ENCODE results near the gene SAPCD2.
"Not testable (repeated sequence)": the region's sequence is repeated elsewhere in the genome, so short reads cannot be mapped to it uniquely, and the experiment has no call there.

Gene SAPCD2

GRCh38 chr9:137070201-137070905 is at the start of gene SAPCD2:
TSS of gene SAPCD2 (minus strand) at chr9:137070557. CDS start at chr9:137070460, 97 bp downstream.
- peak; percentile 88 for DNase-seq

GRCh38 chr9:137118092-137118603 is 47.8 kb upstream of the SAPCD2 start:
- DNase-seq, result not testable (repeated sequence)

- no peak for DNase-seq
Measured at GRCh38 chr9:137117269-137117731, 46.9 kb upstream of the SAPCD2 start.

GRCh38 chr9:137116728-137117127 is 46.4 kb upstream of the SAPCD2 start:
- no peak for DNase-seq

- no peak for DNase-seq
Measured at GRCh38 chr9:137116027-137116507, 45.7 kb upstream of the SAPCD2 start.

- no peak for DNase-seq
Measured at GRCh38 chr9:137115394-137116026, 45.2 kb upstream of the SAPCD2 start.

GRCh38 chr9:137114613-137115393 is 44.4 kb upstream of the SAPCD2 start, which contains the start of gene DPP7:
TSS of gene DPP7 (minus strand) at chr9:137114733. CDS start at chr9:137114713, 20 bp downstream.
- DNase-seq, result peak; percentile 46

- no peak for DNase-seq
Measured at GRCh38 chr9:137114220-137114612, 43.9 kb upstream of the SAPCD2 start.

GRCh38 chr9:137113385-137114159 is 43.2 kb upstream of the SAPCD2 start:
- no peak for DNase-seq

- DNase-seq, result no peak
Measured at GRCh38 chr9:137112564-137113384, 42.4 kb upstream of the SAPCD2 start.

GRCh38 chr9:137111788-137112563 is 41.6 kb upstream of the SAPCD2 start:
- no peak for DNase-seq

GRCh38 chr9:137110911-137111787 is 40.8 kb upstream of the SAPCD2 start:
- no peak for DNase-seq

- no peak for DNase-seq
Measured at GRCh38 chr9:137110147-137110910, 40.0 kb upstream of the SAPCD2 start.

GRCh38 chr9:137109250-137110146 is 39.1 kb upstream of the SAPCD2 start:
- DNase-seq, result no peak

- DNase-seq, result no peak
Measured at GRCh38 chr9:137108608-137109249, 38.4 kb upstream of the SAPCD2 start.

GRCh38 chr9:137107982-137108381 is 37.6 kb upstream of the SAPCD2 start:
- DNase-seq, result no peak

- DNase-seq, result no peak
Measured at GRCh38 chr9:137107312-137107921, 37.1 kb upstream of the SAPCD2 start.
